Prostate gland (tissue), 2 donors: ENCODE data around the gene ZNF490.

Source experiments
- CTCF ChIP-seq, 4 experiments: fragments of 200-600 bp in 2 of 4; fragments of 450-650 bp in 2 of 4; sonication (generic) in 2 of 4; IDR thresholded peaks; 1 replicate in 3 of 4; 2 replicates in 1 of 4; pipeline ENCODE4 v1.5.1; 2016 to 2019; ENCODE audit warnings: antibody characterized with exemption in 4 of 4, mild to moderate bottlenecking in 2 of 4, moderate library complexity in 2 of 4
- POLR2A ChIP-seq: fragments of 450-650 bp; IDR thresholded peaks from one replicate; pipeline ENCODE4 v1.6.1; 2016; ENCODE audit warnings: antibody characterized with exemption, mild to moderate bottlenecking
- POLR2AphosphoS5 ChIP-seq: sonication (generic); formaldehyde crosslinking; IDR thresholded peaks from one replicate; pipeline ENCODE4 v1.6.1; 2017; ENCODE audit warnings: antibody characterized with exemption

- no peak for TF ChIP-seq CTCF (IDR thresholded peaks at IDR 0.05)
- no peak for TF ChIP-seq POLR2A
- TF ChIP-seq POLR2AphosphoS5: no peak
These were observed 47.4 kb upstream of the ZNF490 start for GRCh38 chr19:12657966-12658365.
